ENCODE data around the gene NOP53.

DNA sequence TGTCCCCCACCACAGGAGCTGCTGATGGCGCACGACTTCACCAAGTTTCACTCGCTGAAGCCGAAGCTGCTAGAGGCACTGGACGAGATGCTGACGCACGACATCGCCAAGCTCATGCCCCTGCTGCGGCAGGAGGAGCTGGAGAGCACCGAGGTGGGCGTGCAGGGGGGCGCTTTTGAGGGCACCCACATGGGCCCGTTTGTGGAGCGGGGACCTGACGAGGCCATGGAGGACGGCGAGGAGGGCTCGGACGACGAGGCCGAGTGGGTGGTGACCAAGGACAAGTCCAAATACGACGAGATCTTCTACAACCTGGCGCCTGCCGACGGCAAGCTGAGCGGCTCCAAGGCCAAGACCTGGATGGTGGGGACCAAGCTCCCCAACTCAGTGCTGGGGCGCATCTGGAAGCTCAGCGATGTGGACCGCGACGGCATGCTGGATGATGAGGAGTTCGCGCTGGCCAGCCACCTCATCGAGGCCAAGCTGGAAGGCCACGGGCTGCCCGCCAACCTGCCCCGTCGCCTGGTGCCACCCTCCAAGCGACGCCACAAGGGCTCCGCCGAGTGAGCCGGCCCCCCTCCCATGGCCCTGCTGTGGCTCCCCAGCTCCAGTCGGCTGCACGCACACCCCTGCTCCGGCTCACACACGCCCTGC, 4.4 kb upstream of the NOP53 start:
- TF ChIP-seq, protein P1, sequence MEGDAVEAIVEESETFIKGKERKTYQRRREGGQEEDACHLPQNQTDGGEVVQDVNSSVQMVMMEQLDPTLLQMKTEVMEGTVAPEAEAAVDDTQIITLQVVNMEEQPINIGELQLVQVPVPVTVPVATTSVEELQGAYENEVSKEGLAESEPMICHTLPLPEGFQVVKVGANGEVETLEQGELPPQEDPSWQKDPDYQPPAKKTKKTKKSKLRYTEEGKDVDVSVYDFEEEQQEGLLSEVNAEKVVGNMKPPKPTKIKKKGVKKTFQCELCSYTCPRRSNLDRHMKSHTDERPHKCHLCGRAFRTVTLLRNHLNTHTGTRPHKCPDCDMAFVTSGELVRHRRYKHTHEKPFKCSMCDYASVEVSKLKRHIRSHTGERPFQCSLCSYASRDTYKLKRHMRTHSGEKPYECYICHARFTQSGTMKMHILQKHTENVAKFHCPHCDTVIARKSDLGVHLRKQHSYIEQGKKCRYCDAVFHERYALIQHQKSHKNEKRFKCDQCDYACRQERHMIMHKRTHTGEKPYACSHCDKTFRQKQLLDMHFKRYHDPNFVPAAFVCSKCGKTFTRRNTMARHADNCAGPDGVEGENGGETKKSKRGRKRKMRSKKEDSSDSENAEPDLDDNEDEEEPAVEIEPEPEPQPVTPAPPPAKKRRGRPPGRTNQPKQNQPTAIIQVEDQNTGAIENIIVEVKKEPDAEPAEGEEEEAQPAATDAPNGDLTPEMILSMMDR (IDR thresholded peaks at IDR 0.05) = no peak
- TF ChIP-seq EP300 (IDR thresholded peaks at IDR 0.05) = no peak
- TF ChIP-seq POLR2AphosphoS5 (IDR thresholded peaks at IDR 0.05) = no peak
- TF ChIP-seq POLR2A (IDR thresholded peaks at IDR 0.05) = no peak

Data from stomach (tissue), 4 donors.